ENCODE measurements around the gene TBC1D1.

The TBC1D1 gene

DNA sequence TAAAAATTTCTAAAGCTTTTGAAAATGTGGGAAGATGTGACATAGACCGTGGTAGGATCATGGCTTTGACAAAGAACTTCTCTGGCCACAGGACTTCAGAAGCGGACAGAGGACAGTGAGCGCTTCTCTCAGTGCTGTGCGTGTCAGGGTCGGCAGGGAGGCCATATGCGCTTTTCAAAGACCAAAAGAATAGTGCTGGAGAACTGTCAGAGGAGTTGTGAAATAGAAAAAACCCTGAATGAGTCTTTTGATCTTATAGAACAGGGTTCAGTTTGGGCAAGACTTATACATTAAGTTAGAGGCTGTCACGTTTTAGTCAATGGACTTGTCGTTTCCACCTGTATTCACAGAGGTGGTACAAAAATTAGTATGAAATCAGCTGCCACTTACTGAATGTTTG lies 146.7 kb downstream of the TBC1D1 start:
- in situ Hi-C loops (cut with MboI; ENCODE audit: low sequenced_read_pairs) = loop anchor here (10.0 kb wide), 1 partner anchor 233 kb away; no protein-coding TSS in a partner anchor

DNA sequence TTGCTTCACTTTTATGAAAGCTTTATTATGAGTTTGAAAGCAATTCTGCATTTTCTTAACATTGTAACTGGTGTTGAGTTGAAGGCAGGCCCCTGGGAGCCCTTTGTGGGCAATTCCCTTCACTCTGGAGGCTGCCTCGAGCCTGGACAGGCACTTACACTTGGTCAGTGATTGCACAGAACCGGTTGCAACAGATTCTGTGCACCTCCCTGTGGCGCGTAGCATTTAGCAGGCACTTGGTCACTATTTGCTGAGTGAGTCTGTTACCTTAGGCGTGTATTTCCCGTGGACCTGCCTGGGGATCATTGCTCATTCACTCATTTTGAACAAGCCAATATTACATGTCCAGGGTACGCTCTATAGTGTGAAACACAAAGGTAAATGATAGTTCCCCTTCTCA lies 149.7 kb downstream of the TBC1D1 start:
- in situ Hi-C loops (cut with MboI; ENCODE audit: low sequenced_read_pairs) = no loop called here

DNA sequence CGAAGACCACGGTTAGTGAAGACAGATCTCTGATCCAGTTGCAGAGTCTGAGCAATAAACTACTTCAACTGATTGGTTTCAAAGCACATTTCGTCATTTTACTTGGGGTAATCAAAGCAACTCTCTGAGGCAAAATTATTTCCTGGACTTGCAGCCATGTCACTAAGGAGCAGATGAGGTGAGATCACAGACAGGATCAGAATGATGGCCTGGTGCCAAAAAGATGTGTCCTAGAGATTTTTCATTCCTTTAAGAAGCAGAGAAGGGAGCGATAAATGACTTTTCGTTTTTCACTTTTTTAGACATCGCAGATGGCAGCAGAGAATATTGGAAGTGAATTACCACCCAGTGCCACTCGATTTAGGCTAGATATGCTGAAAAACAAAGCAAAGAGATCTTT lies 153.2 kb downstream of the TBC1D1 start:
- in situ Hi-C loops (cut with MboI; ENCODE audit: low sequenced_read_pairs) = no loop called here

GRCh38 chr4:38045289-38045988 lies 154.6 kb downstream of the TBC1D1 start:
- in situ Hi-C loops (cut with MboI; ENCODE audit: low sequenced_read_pairs) = no loop called here

GRCh38 chr4:38046727-38047489 lies 156.0 kb downstream of the TBC1D1 start:
- in situ Hi-C loops (cut with MboI; ENCODE audit: low sequenced_read_pairs) = no loop called here

GRCh38 chr4:38049545-38050170 lies 158.8 kb downstream of the TBC1D1 start:
- in situ Hi-C loops (cut with MboI; ENCODE audit: low sequenced_read_pairs) = loop anchor here (25.0 kb wide), 1 partner anchor 688 kb away; no protein-coding TSS in a partner anchor

- in situ Hi-C loops (cut with MboI; ENCODE audit: low sequenced_read_pairs) = loop anchor here (25.0 kb wide), 1 partner anchor 687 kb away; no protein-coding TSS in a partner anchor
Observed at GRCh38 chr4:38050560-38051350, 159.9 kb downstream of the TBC1D1 start.

- in situ Hi-C loops (cut with MboI; ENCODE audit: low sequenced_read_pairs) = loop anchor here (25.0 kb wide), 1 partner anchor 682 kb away; no protein-coding TSS in a partner anchor
Observed at GRCh38 chr4:38055566-38055965, 164.7 kb downstream of the TBC1D1 start.

GRCh38 chr4:38056011-38056685 lies 165.3 kb downstream of the TBC1D1 start:
- in situ Hi-C loops (cut with MboI; ENCODE audit: low sequenced_read_pairs) = loop anchor here (25.0 kb wide), 1 partner anchor 681 kb away; no protein-coding TSS in a partner anchor

GRCh38 chr4:38058151-38058550 lies 167.3 kb downstream of the TBC1D1 start:
- in situ Hi-C loops (cut with MboI; ENCODE audit: low sequenced_read_pairs) = loop anchor here (25.0 kb wide), 1 partner anchor 679 kb away; no protein-coding TSS in a partner anchor

DNA sequence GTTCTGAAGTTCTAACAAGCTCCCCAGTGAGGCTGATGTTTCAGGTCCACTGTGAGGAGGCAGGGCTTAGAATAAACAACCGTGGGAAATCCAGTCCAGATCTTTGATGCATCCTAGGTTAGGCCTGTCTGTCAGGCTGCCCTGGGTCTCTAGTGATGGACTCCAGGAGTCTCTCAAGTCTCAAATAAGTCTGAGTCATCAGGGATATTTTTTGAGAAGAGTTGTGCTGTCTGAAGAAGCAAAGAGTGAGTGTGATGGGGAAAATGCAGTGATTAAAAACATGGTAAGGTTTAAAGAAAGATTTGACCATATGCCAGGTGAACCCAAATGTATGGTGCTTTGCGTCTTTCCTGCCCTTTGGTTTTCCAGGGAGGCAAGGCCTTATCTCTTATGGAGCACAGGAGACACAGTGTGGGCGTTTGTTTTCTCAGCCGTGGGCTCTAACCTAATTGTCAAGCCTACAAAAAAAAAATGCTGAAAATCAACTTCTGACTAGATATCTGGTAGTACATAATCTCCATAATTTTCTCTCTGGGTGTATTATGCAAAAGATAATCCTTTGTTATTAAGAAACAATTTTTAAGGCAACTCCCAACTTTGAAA lies 170.0 kb downstream of the TBC1D1 start:
- in situ Hi-C loops (cut with MboI; ENCODE audit: low sequenced_read_pairs) = loop anchor here (25.0 kb wide), 1 partner anchor 676 kb away; no protein-coding TSS in a partner anchor

- in situ Hi-C loops (cut with MboI; ENCODE audit: low sequenced_read_pairs) = loop anchor here (25.0 kb wide), 1 partner anchor 675 kb away; no protein-coding TSS in a partner anchor
Observed at GRCh38 chr4:38062088-38062775, 171.3 kb downstream of the TBC1D1 start.

DNA sequence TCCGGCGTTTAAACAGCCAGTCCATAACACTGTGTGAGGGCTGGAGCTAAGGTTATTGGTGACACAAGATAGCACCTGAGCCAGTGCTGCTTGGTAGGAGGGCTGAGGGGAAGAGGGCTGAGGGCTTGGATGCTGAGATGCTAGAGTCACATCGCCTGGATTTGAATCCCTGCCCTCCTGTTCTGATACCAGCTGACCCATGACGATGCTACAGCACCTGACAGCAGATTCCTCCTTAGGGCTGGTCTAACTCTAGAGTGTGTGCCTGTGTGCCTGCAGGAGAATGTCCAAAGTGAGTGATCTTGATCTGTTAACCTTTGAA lies 171.9 kb downstream of the TBC1D1 start:
- in situ Hi-C loops (cut with MboI; ENCODE audit: low sequenced_read_pairs) = loop anchor here (25.0 kb wide), 1 partner anchor 675 kb away; no protein-coding TSS in a partner anchor

- in situ Hi-C loops (cut with MboI; ENCODE audit: low sequenced_read_pairs) = loop anchor here (25.0 kb wide), 1 partner anchor 672 kb away; no protein-coding TSS in a partner anchor
Observed at GRCh38 chr4:38065176-38065575, 174.3 kb downstream of the TBC1D1 start.

GRCh38 chr4:38065900-38066299 lies 175.0 kb downstream of the TBC1D1 start:
- in situ Hi-C loops (cut with MboI; ENCODE audit: low sequenced_read_pairs) = loop anchor here (25.0 kb wide), 1 partner anchor 671 kb away; no protein-coding TSS in a partner anchor

DNA sequence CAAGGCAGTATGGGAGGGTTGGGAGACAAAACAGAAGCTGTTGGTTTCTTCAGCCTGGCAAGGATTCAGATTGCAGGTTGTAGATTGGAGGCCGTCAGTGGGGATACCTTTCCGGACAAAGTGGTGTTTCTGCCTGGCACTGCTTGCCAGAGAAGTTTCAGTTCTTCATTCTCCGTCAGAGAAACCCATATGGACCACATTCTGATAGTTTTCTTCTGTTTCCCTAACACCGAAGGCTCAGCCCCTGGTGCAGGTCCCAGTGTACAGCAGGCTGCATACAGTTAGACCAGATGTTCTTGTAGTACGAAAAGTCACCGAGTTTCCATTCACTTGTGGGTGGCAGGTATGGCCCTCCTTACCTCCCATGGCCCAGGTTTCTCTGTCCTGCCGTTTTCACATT lies 176.6 kb downstream of the TBC1D1 start:
- in situ Hi-C loops (cut with MboI; ENCODE audit: low sequenced_read_pairs) = loop anchor here (25.0 kb wide), 1 partner anchor 670 kb away; no protein-coding TSS in a partner anchor

GRCh38 chr4:38068107-38068506 lies 177.2 kb downstream of the TBC1D1 start:
- in situ Hi-C loops (cut with MboI; ENCODE audit: low sequenced_read_pairs) = loop anchor here (25.0 kb wide), 1 partner anchor 669 kb away; no protein-coding TSS in a partner anchor

- in situ Hi-C loops (cut with MboI; ENCODE audit: low sequenced_read_pairs) = loop anchor here (25.0 kb wide), 1 partner anchor 668 kb away; no protein-coding TSS in a partner anchor
Observed at GRCh38 chr4:38069271-38069760, 178.4 kb downstream of the TBC1D1 start.

Measured in HL-60/S4 treated with retinoic acid at 250 ng/mL for 4 days and 3 days (cell line).